ENCODE results near the gene ZCCHC3.
A peak's percentile ranks its signal among the peaks of the same experiment; 100 is the strongest.
"Not testable (repeated sequence)": the region's sequence is repeated elsewhere in the genome, so short reads cannot be mapped to it uniquely, and the experiment has no call there.

Gene ZCCHC3

GRCh38 chr20:297098-297924 is at the start of gene ZCCHC3:
Gene ZCCHC3 (plus strand): TSS chr20:297570. CDS start chr20:297587, 17 bp downstream.
- peak; percentile 85 for DNase-seq (ENCODE audit: low spot score)

DNA sequence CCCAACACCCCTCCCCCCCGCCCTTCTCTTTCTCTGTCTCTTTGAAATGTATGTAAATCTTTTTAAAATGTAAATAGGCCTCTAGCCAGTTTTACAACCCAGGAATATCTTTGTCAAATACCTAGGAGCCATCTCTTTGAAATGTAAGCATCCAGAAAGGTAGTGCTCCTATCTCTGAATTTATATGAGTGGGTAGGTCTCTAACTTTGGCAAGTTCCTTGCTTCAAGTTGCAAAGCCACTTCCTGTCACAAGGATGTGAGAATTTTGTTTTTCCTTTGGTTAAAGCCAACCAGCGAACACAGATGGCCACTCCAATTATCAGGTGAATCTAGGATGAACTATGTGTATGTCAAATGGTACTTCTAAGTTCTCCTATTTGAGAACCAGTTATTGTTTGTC is 46.0 kb upstream of the ZCCHC3 start:
- no peak for DNase-seq (ENCODE audit: low spot score)

GRCh38 chr20:252801-253200 is 44.6 kb upstream of the ZCCHC3 start:
- DNase-seq (ENCODE audit: low spot score) = no peak

GRCh38 chr20:253447-253846 is 43.9 kb upstream of the ZCCHC3 start:
- DNase-seq (ENCODE audit: low spot score) = not testable (repeated sequence)

DNA sequence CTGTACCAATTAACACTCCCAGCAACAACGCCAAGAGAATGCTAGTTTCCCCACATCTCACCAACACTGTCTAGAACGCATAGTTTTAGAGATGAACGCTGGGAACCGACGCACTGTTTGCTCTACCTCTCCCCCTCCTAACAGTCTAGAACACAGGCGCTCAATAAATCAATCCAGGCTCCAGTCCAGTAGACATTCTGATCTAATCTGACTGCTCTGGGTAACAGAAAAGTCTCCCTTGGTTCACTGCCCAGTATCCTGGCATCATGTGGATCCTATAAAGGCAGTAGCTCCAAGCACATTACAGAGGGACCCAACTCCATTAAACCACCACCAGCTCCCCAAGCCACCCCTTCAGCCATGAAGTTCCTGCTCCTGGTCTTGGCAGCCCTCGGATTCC is 40.0 kb upstream of the ZCCHC3 start, which contains the start of gene DEFB132:
TSS of gene DEFB132 (plus strand) at position 306 of the 400 bp plus-strand sequence. CDS start at position 361, 55 bp downstream.
- DNase-seq (ENCODE audit: low spot score) = no peak

DNA sequence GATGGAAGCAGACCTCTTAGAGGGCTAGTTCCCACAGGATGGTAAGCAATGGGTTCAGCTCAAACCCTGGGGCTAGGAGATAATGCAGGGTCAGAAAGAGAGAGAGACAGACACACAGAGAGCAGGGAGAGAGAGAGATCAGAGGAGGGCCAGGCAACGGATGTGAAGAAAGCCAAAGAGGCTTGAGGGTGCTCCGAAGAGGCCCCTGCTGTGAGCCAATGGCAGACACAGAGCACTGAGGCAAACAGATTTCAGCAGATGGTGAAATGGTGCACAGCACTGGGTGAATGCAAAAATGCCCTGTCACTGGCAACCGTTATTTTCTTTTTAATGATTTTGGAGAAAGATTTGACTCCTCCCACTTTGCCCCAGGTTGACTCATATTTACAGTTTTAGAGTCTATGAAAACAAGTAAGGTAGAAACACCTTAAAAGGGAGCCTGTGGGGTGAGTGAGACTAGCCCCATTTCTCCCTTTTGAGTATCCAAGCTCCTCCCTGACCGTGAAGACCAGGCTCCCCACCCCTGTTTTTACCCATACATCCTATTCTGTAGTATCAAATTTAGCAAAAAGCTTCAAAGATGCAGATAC is 39.0 kb upstream of the ZCCHC3 start:
- DNase-seq (ENCODE audit: low spot score) = no peak

GRCh38 chr20:258963-259362 is 38.4 kb upstream of the ZCCHC3 start:
- no peak for DNase-seq (ENCODE audit: low spot score)

DNA sequence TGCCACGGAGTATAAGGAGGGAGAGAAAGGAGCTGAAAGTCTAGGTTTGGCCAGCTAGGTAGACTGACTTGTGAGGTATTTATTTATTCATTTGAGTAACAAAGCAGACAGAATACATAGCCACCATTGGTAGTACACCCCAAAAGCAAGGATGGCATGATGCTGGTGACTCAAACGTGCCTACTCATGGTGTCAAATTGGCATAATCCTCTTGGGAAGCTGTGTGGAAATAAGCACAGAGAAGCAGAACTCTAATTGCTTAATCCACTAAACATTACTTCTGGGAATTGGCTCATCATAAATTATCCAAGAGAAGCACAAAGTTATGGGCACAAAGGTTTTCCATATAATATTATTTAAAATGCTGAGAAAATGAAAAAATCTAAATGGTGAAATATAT is 37.4 kb upstream of the ZCCHC3 start:
- DNase-seq (ENCODE audit: low spot score) = no peak

GRCh38 chr20:263701-264100 is 33.7 kb upstream of the ZCCHC3 start:
- no peak for DNase-seq (ENCODE audit: low spot score)

DNA sequence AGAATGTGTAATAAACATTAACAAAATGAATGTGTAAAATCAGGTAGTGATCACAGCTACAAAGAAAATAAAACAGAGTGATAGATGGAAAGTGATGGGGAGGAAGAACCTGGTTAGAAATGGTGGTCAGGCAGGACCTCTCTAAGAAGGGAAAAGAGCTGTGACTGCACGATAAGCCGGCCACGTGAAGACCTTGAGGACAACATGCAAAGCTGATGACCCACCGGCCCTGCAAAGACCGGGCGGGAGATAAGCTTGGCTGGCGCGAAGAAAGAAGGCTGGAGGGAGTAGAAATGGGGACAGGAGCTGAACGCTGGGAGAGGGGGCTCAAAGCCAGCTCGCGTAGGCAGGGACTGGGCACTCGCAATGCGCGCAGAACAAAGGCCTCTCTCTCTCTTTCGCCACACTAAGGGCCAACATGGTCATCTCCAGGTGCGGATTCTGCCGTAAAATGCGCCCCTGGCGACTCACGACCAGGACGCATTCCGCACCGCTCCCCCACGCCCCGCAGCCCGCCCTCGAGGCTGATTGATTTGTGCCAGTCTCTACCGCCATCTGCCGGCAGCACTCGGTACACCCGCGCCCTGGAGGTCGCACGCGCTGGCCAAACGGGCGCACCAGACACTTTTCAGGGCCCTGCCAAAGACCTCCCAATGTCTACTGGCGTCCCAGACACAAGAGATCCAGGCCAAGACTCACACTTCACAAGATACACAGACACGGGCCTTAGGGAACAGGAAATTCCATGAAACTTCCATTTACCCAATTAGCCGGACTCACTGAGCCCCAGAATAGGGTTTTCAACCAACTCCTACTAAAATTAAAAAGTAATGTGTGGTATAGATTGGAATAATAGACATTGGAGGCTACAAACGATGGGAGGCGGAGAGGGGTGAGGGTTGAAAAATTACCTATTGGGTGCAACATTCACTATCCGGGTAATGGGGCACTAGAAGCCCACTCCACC is 30.5 kb upstream of the ZCCHC3 start:
- peak; percentile 87 for DNase-seq (ENCODE audit: low spot score)

GRCh38 chr20:270517-270916 is 26.9 kb upstream of the ZCCHC3 start:
- no peak for DNase-seq (ENCODE audit: low spot score)

DNA sequence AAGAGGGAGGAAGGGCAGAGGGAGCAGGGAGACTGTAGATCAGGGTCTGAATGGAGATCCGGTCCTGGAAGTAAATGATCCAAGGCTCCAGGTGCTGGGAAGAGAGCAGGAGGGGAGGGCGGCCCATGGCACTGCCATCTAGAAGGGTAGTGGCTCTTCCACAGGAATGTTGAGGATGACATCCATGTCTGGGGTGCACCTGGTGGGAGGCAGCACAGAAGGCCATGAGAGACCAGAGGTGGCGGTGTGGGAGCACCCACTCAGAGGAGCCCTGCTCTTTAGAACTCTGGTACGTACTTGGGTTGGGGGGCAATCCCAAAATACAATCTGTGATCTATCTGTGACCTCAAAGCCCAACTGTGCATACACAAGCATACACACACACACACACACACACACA is 26.3 kb upstream of the ZCCHC3 start:
- no peak for DNase-seq (ENCODE audit: low spot score)

DNA sequence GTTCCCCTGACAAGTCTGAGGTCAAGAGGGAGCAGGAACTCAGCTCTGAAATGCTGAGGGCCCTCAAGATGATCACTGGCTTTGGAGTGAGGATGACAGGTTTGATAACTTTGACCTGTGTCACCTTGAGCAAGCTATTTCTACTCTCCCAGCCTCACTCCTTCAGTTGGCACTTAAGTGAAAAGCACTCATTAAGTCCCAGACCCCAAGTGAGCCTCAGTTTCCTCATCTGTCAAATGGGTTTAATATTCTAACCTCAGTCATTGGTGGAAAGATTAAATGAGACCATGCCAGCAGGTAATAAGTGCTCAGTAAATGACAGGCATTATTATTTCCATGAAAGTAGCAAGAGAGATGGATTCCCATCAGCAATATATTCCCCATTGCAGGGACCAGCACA is 25.8 kb upstream of the ZCCHC3 start:
- DNase-seq (ENCODE audit: low spot score) = no peak

DNA sequence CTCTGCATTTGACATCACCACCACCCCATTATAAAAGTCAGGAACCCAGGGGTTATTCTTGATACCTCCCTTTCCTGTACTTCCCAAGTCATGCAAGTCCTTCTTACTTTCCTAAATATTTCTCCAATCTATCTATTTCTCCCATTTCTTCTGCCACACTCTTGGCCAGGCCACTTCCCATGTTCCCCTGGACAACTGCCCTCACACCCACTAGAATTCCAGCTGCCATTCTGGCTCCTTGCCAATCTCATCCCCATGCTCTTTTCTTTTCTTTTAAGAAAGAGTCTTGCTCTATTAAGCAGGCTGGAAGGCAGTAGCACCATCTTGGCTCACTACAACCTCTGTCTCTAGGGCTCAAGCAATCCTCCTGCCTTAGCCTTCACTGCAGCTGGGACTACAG is 24.7 kb upstream of the ZCCHC3 start:
- no peak for DNase-seq (ENCODE audit: low spot score)

- DNase-seq (ENCODE audit: low spot score) = no peak
Observed at GRCh38 chr20:273884-274283, 23.5 kb upstream of the ZCCHC3 start.

GRCh38 chr20:275791-276190 is 21.6 kb upstream of the ZCCHC3 start:
- no peak for DNase-seq (ENCODE audit: low spot score)

DNA sequence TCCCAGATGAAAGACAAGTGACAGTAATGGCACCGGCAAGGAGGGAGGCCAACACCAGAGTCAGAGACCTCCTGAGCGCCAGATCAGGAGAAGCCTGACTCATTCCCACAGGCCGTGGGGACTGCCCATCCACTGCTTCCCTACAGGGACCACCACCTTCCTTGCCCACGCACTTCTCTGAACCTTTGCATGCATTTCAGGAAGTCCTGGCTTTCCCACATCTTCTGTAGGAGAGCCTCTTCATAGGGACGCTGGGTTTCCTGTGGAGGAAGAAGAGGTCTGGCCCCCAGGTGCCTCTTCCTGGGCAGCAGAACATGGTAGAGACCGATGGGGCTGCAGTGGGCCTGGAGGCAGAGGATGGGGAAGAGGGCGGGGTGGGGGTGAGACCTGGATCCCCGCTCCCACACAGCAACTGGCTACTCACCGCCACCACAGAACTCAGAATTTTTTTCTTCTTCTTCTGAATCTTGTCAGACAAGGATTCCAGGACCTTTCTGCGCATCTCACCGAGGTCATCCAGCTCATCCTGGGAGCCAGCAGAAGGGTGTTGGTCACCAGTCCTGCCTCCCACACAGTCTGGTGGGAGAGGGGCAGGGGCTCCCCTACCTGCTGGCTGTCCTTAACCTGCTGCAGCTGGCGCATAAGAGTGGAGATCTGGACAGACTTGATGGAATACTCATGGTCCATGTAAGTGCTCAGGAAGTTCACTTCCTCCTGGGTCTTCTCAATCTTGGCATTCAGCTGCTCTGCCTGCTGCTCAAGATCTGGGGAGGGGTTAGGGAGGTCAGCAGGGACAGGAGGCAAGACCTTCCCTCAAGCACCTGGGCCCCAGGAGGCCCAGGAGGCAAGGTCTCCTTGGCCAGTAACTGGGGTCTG is 20.5 kb upstream of the ZCCHC3 start:
- no peak for DNase-seq (ENCODE audit: low spot score)

GRCh38 chr20:277496-277781 is 19.9 kb upstream of the ZCCHC3 start:
- no peak for DNase-seq (ENCODE audit: low spot score)

DNA sequence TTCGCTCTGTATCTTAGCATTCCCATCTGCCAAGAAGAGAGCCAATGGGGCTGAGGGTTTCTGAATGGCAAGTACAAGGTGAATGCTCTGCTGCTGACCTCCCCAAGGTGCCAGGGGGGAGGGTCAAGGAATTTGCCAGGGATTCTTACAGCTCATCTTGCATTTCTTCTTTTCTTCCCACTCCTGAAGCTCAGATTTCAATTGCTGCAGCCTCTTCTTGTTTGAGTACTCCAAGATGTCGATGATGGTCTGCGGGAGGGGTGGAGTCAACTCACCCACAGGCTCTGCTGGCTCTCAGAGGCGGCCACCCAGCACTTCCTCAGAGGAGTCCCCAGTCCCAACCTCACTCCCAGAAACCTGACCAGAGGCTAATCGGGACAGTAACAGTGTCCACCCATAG is 19.2 kb upstream of the ZCCHC3 start:
- DNase-seq (ENCODE audit: low spot score) = no peak

GRCh38 chr20:278607-279571 is 18.5 kb upstream of the ZCCHC3 start:
- no peak for DNase-seq (ENCODE audit: low spot score)

DNA sequence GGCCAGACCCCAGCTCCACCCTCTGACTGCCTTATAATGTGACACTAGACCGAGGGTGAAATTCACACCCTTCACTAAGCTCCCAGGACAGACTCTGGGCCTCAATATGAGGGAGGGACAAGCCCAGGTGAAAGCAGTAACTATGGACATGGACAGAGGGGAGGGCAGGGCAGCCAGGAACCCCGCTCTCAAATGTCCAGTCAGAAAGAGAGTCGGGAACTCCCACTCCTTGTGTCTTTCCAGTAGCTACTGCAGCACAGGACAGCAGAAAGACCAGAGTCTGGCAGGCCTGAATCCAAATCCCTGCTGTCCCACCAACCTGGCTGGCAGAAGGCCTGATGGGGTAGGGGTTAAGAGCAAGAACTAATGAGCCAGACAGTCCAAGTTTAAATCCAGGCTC is 13.2 kb upstream of the ZCCHC3 start:
- DNase-seq (ENCODE audit: low spot score) = no peak

All from germinal center (tissue), 1 donor.